Activated CD4-positive, CD25-positive, alpha-beta regulatory T cell treated with anti-CD3 and anti-CD28 coated beads, Interleukin-2, amount 50 U/mL, for 24 hours (primary cell): ENCODE measurements around the gene IMPDH1.

Experiments
- ATAC-seq, 2 donors: fragments of 150-1000 bp; cut with Tn5 transposase; one replicate each; pipeline ENCODE4 v1.10.0; 2021; ENCODE audit warnings: mild to moderate bottlenecking in 1 of 2, moderate library complexity in 1 of 2

The IMPDH1 gene

DNA sequence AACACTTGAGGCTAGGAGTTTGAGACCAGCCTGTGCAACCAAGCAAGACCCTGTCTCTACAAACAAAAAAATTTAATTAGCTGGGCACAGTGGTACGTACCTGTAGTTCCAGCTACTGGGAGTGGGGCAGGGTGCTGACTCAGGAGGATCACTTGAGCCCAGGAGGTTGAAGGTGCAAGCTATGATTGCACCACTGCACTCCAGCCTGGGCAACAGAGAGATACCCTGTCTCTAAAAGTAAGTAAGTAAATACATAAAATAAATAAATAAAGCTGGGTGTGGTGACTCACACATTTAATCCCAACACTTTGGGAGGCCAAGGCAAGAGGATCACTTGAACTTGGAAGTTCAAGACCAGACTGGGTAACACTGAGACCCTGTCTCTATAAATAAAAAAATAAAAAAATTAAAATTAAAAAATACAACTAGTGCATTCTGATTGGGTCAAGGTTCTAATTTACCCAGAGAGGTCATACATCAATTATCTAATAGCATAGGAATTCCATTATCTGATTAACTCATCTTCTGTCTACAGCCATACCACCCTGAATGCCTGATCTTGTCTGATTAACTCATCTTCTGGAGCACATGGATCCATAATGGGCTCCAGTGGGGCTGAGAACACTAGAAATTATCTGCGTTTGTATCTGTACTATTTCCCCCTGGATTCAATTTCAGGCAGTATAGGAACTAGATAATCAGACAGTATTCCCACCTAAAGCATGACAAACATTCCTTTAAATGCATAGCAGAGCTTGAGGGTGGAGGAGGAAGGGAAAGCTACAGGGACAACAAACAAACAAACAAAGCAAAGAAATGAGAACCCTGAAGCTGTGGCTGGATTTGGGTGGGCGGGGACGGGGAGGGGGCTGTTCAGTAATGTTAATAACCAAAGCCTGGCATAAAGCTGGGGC lies 24.9 kb upstream of the IMPDH1 start:
- no peak for ATAC-seq

DNA sequence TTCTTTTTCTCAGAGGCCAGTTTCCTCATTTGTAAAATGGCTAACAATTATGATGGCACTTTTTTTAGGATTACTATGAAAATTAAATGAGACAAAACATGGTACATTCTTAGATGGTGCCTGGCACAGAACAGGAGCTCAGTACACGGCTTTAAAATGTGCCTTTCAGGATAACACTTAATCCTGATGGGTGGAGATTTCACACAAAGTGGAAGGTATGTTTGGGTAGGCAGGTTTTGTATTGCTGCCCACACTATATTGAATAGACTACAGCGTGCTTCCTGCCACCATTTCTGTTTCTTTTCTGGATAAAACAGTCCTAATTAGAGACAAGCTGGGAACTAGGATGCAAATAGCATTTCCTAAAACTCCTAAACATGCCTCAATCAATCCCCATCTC lies 22.0 kb upstream of the IMPDH1 start:
- no peak for ATAC-seq

DNA sequence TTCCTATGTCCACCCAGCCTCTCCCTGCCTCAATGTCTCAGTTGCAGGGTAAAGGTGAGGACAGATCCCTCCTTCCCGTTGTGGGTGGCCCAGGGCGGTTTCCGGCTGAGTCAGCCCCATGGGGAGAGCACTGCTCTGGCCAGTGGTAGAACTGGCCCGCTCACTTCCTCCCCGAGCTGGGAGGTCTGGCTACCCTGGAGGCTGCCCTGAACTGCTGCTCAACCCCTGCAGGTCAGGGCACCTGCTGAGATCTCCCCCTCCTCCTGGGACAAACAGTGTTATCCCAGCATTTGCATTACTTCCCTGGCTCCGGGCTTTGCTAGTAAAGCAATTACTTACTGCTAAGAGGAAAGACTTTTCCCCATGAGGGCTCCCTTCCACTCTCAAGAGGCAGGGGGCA lies 21.4 kb upstream of the IMPDH1 start:
- no peak for ATAC-seq

DNA sequence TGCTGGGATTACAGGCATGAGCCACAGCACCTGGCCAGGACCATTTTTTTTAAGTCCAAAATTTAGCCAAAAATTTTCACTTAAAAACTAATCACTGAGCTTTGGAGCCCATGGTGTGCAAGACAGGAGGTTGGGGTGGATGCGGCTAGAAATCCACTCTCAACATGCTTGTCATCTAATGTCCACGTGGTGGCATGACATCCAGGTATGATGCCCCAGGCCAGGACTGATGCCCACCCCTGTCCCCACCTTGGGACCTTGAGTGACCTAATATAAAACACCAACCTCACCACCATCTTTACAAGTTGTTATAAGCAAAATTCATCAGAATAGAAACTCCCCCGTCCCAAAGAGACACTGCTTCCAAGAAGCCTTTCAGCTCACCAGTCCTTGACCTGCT lies 20.4 kb upstream of the IMPDH1 start:
- ATAC-seq = no peak

DNA sequence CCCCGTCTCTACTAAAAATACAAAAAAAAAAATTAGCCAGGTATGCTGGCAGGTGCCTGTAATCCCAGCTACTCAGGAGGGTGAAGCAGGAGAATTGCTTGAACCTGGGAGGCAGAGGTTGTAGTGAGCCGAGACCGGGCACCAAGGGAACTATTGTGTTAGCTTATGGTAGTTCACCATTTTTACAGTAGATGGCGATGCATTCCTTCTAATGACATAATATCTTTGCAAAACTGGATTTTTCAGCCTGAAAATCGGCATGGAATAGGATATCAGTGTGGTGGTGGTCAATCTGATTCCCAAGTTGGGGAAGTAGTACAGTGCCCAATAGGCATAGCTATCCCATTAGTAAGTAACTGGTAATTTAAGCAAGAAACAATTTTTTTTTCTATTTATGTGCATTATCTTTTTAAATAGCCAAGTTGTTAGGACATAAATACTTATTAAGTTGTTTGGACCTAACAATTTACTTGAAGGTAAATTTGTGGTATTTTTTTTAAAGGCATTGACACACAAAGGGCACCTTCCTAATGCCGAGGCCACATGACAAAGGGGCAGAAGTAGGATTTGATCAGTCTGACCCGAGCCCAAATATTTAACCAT lies 17.6 kb upstream of the IMPDH1 start:
- ATAC-seq = peak; percentile 57 to 73

- ATAC-seq = peak; percentile 61 to 73
Observed at GRCh38 chr7:128425850-128426249, 16.1 kb upstream of the IMPDH1 start.

DNA sequence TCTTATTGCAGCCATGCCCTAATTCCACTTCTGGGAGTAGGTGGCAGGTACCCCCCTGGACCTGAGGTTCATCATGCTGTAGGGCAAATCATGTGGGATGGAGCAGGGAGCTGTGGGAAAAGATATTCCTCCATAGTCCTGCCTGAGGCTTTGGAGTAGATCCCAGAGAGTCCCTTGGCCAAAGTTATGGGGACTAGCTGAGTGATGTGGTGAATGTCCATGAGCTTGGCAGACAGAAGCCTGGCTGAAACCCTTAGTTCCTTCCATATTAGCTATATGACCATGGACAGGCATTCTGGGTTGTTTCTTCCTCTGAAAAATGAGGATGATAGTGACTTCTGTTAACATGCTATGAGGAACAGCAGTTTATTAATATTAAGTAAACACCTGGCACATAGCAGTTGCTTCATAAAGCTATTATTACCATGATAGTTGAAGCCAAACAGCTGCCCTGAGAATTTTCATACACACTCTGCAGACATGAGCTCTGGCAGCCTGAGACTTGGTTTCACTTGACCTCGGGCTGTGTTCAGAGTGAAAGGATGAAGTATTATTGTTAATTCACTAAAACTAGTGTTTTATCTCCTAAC lies 15.0 kb upstream of the IMPDH1 start:
- no peak for ATAC-seq

GRCh38 chr7:128422842-128423241 lies 13.1 kb upstream of the IMPDH1 start:
- ATAC-seq = no peak

DNA sequence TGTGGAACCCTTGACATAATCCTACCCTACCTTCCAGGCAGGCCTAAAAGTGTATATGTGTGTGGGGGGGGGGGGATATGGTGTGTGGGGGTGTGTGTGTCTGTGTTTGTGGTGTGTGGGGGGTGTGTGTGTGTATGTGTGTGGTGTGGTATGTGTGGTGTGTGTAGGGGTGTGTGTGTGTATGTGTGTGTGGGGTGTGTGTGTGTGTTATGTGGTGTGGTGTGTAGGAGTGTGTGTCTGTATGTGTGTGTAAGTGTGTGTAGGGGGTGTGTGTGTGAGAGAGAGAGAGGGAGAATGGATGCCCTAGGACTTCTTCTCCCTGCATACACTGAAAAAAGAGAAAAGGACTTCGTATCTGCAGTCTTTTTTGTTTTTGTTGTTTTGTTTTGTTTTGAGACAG lies 12.3 kb upstream of the IMPDH1 start:
- no peak for ATAC-seq

- ATAC-seq = no peak
Observed at GRCh38 chr7:128421384-128421783, 11.6 kb upstream of the IMPDH1 start.

- no peak for ATAC-seq
Observed at GRCh38 chr7:128420773-128421172, 11.0 kb upstream of the IMPDH1 start.

DNA sequence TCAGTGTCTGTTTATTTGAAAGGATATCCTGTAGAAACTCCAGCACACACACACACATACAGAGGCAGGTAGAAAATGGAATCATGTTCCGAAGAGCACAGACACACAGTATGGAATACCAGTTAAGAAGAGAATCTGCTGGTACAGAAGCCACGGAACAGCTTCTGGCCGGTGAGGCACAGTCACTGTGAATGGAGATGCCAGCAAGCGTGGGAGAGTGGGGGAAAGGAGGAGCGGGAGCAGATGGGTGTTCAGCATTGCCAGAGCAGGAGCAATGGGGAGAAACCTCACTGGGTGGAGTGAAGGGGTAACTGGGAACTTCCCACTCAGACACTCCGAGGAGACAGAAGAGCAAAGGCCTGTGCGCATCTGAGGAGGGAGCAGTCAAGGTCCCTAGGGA lies 9.5 kb upstream of the IMPDH1 start:
- ATAC-seq = no peak

DNA sequence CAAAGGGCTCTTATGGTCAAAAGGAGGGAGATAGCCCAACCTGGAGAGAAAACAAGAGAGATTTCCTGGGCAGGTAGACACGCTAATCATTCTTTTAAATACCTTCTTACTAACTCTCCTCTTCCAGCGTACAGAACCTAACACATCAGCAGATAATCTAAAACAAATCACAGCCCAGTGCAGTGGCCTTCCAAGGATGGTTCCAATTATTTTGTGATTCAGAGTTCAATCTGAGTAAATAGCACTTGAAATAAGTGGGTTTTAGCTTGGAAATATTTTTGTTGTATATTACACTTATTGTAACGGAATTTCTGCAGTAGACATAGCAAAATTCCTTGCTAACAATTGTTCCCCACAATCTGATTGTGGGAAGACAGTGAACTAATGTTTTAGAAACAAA lies 7.3 kb upstream of the IMPDH1 start:
- no peak for ATAC-seq

DNA sequence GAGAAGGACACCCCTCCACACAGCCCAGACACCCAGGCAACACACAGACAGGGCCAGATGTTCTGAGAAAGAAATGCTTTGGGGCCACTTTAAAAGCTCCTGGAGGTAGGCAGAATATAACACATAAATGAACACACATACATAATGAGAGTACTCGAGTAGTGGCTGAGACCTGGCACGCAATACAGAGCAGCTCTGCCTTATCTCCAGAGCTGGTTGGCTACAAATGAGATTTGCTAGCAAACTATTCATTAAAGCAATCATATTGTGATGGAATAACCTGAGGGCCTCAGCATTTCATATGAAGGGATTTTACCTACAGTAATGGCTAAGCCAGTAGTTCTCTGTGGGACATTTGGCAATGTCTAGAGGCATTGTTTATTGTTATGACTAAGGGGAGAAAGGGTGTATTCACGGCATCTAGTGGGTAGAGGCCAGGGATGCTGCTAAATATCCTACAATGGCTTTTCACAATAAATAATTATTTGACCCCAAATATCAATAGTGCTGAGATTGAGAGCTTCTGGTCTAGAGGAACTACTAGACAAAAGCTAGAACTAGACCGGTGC lies 5.5 kb upstream of the IMPDH1 start:
- no peak for ATAC-seq

- ATAC-seq = no peak
Observed at GRCh38 chr7:128410451-128410753, 620 bp upstream of the IMPDH1 start.

- no peak for ATAC-seq
Observed at GRCh38 chr7:128408709-128409595, 830 bp downstream of the IMPDH1 start.

DNA sequence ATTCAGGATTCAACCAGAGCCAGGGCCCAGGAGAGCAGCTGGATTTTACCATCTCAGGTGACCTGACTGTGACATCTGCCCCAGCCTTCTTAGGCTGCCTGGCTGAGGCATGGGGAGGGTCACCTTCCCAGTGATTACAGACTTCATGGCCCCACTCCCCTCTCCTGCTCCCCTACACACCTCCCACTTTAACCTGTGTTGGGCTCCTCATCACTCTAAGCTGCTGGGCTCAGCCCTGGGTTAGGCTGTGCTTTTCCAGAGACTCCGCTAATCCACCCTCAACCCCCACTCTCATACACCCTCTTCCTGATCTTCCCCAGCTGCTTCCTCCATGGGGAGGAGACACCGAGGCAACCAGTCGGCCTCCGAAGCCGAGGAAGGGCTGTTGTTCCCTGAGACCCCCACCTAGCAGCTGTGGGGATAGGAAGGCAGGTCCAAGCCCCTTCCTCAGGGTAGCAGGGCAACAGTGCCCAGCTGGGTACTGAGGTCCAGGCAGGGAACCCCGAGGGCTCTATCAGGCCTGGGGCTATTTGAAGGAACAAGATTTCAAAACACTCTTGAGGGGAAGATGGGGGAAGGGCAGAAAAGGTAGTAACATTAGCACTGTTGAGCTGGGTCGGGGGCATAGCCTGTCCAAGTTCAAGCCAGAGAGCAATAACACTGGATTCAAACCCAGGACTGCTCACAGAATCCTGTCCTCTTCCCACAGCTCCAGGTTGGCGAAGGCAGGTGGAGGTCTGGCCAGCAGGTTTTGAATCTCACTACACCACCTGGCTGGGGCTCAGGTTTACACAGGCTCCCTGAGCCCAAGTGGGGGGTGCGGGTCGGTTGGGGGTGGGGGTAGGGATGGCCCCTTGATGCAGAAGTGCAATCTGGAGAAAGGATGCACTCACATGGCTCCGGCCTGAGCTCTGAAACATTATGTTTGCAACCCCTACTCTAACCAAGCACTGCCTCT lies 1.8 kb downstream of the IMPDH1 start:
- no peak for ATAC-seq

DNA sequence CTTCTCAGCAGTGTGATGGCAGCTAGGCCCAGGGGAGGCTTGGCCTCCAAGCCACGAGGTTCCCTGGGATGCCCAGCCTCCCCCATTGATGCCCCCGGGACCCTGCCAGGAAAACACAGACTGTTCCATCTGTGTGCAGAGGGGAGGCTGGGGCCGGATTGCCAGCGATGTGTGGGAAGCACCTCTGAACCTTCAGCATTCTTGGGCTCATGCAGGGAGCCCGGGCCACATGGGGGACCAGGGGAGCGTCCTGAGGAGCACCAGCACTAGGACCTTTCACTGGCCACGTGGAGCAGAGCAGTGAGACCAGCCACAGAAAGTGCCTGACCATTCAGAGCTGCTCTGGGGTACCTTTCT lies 2.6 kb downstream of the IMPDH1 start:
- no peak for ATAC-seq

- no peak for ATAC-seq
Observed at GRCh38 chr7:128406314-128407232, 3.2 kb downstream of the IMPDH1 start.

DNA sequence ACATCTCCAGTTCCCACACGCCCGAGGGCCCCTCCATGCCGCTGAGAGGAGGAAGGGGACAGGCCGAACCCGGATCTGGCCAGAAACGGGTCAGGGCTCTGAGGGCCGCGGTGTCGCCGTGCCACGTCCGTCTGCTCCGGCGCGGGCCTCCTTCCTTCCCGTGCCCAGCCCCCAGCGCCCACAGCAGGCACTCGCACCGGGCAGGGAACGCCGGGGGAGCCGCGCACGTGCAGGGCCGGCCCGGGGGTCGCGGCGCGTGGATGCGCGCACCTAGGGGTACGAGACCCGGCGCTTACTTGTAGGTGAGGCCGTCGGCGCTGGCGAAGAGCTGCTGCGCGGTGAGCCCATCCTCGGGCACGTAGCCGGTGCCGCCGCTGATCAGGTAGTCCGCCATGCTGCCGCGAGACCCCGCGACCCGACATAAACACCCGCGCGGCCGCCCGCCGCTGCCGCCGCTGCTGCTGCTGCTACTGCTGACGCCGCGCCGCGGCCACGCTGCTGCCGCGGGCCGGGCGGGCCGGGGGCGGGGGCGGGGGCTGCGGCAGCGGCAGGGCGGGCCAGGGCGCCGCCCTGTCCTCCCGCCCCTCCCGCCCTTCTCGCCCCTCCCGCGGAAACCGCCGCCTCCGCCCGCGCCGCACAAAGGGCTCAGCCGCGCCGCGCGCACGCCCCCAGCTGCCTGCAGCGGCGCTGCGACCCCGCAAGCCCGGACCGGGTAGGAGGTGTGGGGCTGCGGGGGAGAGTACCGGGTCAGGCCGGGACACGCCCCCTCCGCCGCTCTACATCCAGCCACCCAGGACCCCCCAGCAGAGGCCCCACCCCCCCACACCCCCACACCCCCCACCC lies 4.1 kb downstream of the IMPDH1 start:
- peak; percentile 7 to 10 for ATAC-seq
